Gastroesophageal sphincter (tissue), 3 donors: ENCODE measurements around the gene SPTB.

Source experiments
- EP300 ChIP-seq: sonication (generic); formaldehyde crosslinking; IDR thresholded peaks from one replicate; pipeline ENCODE4 v1.6.1; 2017; ENCODE audit warnings: antibody characterized with exemption, mild to moderate bottlenecking
- POLR2A ChIP-seq, 2 donors: fragments of 450-650 bp; IDR thresholded peaks; one replicate each; pipeline ENCODE4 v1.6.1; 2017; ENCODE audit warnings: antibody characterized with exemption in 2 of 2, mild to moderate bottlenecking in 2 of 2, moderate library complexity in 1 of 2
- TF ChIP-seq, protein P1 (sequence below), 4 experiments: fragments of 200-600 bp in 2 of 4; fragments of 450-650 bp in 2 of 4; sonication (generic) in 1 of 4; IDR thresholded peaks; one replicate each; pipeline ENCODE4 v1.5.1; 2017 to 2019; ENCODE audit warnings: antibody characterized with exemption in 4 of 4, mild to moderate bottlenecking in 2 of 4, moderate library complexity in 2 of 4

DNA sequence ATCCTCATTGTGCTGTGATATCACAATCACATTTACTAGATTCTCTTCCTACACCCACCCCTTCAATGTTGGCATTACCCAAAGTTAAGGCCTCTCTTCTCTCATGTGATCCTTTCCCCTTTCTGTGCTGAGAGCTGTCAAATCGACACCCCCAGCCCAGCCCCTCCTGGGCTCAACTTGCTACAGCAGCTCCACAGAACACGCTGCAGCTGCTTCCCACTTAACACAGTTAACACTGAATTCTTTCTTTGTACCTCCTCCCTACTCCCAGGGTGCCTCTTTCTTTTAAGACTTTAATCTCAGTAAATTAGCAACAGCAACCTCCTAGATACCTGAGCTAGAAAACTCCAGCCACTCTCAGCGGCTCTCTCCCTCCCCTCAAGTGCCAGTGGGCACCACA, 17.8 kb downstream of the SPTB start:
- TF ChIP-seq POLR2A (IDR thresholded peaks at IDR 0.05) (no peak), EP300 (no peak)
- TF ChIP-seq, protein P1, sequence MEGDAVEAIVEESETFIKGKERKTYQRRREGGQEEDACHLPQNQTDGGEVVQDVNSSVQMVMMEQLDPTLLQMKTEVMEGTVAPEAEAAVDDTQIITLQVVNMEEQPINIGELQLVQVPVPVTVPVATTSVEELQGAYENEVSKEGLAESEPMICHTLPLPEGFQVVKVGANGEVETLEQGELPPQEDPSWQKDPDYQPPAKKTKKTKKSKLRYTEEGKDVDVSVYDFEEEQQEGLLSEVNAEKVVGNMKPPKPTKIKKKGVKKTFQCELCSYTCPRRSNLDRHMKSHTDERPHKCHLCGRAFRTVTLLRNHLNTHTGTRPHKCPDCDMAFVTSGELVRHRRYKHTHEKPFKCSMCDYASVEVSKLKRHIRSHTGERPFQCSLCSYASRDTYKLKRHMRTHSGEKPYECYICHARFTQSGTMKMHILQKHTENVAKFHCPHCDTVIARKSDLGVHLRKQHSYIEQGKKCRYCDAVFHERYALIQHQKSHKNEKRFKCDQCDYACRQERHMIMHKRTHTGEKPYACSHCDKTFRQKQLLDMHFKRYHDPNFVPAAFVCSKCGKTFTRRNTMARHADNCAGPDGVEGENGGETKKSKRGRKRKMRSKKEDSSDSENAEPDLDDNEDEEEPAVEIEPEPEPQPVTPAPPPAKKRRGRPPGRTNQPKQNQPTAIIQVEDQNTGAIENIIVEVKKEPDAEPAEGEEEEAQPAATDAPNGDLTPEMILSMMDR (IDR thresholded peaks at IDR 0.05): no peak
